SK-N-SH treated with all-trans-retinoic acid at 6 μM for 48 hours (cell line): ENCODE results near the gene KIF3B.

Source experiments
- ATAC-seq: fragments of 200-7000 bp; cut with Tn5 transposase; 3 replicates; pipeline ENCODE4 v1.9.1; 2020; ENCODE audit warnings: mild to moderate bottlenecking, moderate library complexity
- ARNTL ChIP-seq: fragments of 450-650 bp; formaldehyde crosslinking; IDR thresholded peaks from 2 replicates; pipeline ENCODE4 v1.5.0; 2020; ENCODE audit warnings: low read depth, mild to moderate bottlenecking, moderate library complexity, borderline replicate concordance
- BACH2 ChIP-seq: fragments of 250-450 bp; sonication (Bioruptor Pico); IDR thresholded peaks from 2 replicates; pipeline ENCODE4 v1.9.0; 2021; ENCODE audit warnings: mild to moderate bottlenecking, borderline replicate concordance
- CSDC2 ChIP-seq: fragments of 250-450 bp; sonication (Bioruptor Pico); IDR thresholded peaks from 2 replicates; pipeline ENCODE4 v1.5.0; 2020; ENCODE audit warnings: mild to moderate bottlenecking, moderate library complexity
- ESRRG ChIP-seq: fragments of 250-450 bp; sonication (Bioruptor Pico); IDR thresholded peaks from 2 replicates; pipeline ENCODE4 v1.6.1; 2021; ENCODE audit warnings: mild to moderate bottlenecking
- ISL1 ChIP-seq: fragments of 250-450 bp; sonication (Bioruptor Pico); IDR thresholded peaks from 2 replicates; pipeline ENCODE4 v2.1.2; 2022; ENCODE audit warnings: mild to moderate bottlenecking, moderate library complexity
- RARB ChIP-seq: fragments of 250-450 bp; sonication (Bioruptor Pico); IDR thresholded peaks from 2 replicates; pipeline ENCODE4 v1.8.0; 2021; ENCODE audit warnings: mild to moderate bottlenecking, moderate library complexity
- SNAI2 ChIP-seq: fragments of 250-450 bp; sonication (Bioruptor Pico); IDR thresholded peaks from 2 replicates; pipeline ENCODE4 v1.5.0; 2020; ENCODE audit warnings: mild to moderate bottlenecking, moderate library complexity
- TOX ChIP-seq: fragments of 250-450 bp; sonication (Bioruptor Pico); IDR thresholded peaks from 2 replicates; pipeline ENCODE4 v1.8.0; 2021; ENCODE audit warnings: mild to moderate bottlenecking, moderate library complexity, borderline replicate concordance
- TSHZ2 ChIP-seq: fragments of 250-450 bp; sonication (Bioruptor Pico); IDR thresholded peaks from 2 replicates; pipeline ENCODE4 v1.5.0; 2020; ENCODE audit warnings: mild to moderate bottlenecking, moderate library complexity
- ZC3H10 ChIP-seq: fragments of 250-450 bp; sonication (Bioruptor Pico); IDR thresholded peaks from 2 replicates; pipeline ENCODE4 v1.5.1; 2021; ENCODE audit warnings: mild to moderate bottlenecking, moderate library complexity
- ZFP3 ChIP-seq: fragments of 250-450 bp; sonication (Bioruptor Pico); IDR thresholded peaks from 2 replicates; pipeline ENCODE4 v1.5.0; 2020; ENCODE audit warnings: mild to moderate bottlenecking, moderate library complexity
- ZNF565 ChIP-seq: fragments of 450-650 bp; formaldehyde crosslinking; conservative IDR thresholded peaks from 2 replicates; pipeline ENCODE4 v1.5.0; 2020; ENCODE audit warnings: low read depth, mild to moderate bottlenecking, moderate library complexity
- ZNF70 ChIP-seq: fragments of 450-650 bp; formaldehyde crosslinking; IDR thresholded peaks from 2 replicates; pipeline ENCODE4 v1.5.0; 2020; ENCODE audit warnings: mild to moderate bottlenecking, moderate library complexity
- TF ChIP-seq, protein P1 (sequence below): fragments of 250-450 bp; sonication (Bioruptor Pico); IDR thresholded peaks from 2 replicates; pipeline ENCODE4 v1.8.0; 2020; ENCODE audit warnings: mild to moderate bottlenecking, moderate library complexity, borderline replicate concordance
- TF ChIP-seq, protein P2 (sequence below): fragments of 250-450 bp; sonication (Bioruptor Pico); IDR thresholded peaks from 2 replicates; pipeline ENCODE4 v1.5.1; 2021; ENCODE audit warnings: mild to moderate bottlenecking, moderate library complexity

The KIF3B gene

DNA sequence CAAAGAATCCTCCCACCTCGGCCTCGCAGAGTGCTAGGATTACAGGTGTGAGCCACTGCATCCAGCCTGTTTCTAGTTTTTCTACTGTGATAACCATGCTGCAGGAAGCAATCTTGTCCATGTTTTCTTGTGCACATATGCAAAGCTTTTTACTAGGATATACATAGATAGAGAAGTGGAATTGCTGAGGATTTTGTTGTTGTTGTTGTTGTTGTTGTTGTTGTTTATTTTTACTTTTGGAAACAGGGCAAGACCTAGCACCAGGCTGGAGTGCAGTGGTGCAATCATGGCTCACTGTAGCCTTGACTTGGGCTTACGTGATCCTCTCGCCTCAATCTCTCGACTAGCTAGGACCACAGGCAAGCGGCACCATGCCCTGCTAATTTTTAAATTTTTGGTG, 23.2 kb downstream of the KIF3B start:
- no peak for TF ChIP-seq ZNF70 (CRISPR knock-in tag)
- TF ChIP-seq ZFP3 (CRISPR knock-in tag), result no peak
- TF ChIP-seq SNAI2 (CRISPR knock-in tag), result no peak
- TF ChIP-seq, protein P1, sequence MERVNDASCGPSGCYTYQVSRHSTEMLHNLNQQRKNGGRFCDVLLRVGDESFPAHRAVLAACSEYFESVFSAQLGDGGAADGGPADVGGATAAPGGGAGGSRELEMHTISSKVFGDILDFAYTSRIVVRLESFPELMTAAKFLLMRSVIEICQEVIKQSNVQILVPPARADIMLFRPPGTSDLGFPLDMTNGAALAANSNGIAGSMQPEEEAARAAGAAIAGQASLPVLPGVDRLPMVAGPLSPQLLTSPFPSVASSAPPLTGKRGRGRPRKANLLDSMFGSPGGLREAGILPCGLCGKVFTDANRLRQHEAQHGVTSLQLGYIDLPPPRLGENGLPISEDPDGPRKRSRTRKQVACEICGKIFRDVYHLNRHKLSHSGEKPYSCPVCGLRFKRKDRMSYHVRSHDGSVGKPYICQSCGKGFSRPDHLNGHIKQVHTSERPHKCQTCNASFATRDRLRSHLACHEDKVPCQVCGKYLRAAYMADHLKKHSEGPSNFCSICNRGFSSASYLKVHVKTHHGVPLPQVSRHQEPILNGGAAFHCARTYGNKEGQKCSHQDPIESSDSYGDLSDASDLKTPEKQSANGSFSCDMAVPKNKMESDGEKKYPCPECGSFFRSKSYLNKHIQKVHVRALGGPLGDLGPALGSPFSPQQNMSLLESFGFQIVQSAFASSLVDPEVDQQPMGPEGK (CRISPR knock-in tag), result no peak
- no peak for TF ChIP-seq ZC3H10 (CRISPR knock-in tag)
- no peak for TF ChIP-seq RARB
- TF ChIP-seq, protein P2, sequence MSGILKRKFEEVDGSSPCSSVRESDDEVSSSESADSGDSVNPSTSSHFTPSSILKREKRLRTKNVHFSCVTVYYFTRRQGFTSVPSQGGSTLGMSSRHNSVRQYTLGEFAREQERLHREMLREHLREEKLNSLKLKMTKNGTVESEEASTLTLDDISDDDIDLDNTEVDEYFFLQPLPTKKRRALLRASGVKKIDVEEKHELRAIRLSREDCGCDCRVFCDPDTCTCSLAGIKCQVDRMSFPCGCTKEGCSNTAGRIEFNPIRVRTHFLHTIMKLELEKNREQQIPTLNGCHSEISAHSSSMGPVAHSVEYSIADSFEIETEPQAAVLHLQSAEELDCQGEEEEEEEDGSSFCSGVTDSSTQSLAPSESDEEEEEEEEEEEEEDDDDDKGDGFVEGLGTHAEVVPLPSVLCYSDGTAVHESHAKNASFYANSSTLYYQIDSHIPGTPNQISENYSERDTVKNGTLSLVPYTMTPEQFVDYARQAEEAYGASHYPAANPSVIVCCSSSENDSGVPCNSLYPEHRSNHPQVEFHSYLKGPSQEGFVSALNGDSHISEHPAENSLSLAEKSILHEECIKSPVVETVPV (CRISPR knock-in tag), result no peak
- TF ChIP-seq CSDC2, result no peak
- TF ChIP-seq ZNF565 (CRISPR knock-in tag), result no peak
- ATAC-seq, result no peak

GRCh38 chr20:32301719-32302506, 24.5 kb downstream of the KIF3B start:
- peak; percentile 82 for ATAC-seq
- peak; percentile 89 for TF ChIP-seq ISL1 (CRISPR knock-in tag)
- TF ChIP-seq BACH2 (CRISPR knock-in tag), result no peak
- no peak for TF ChIP-seq ZFP3 (CRISPR knock-in tag)
- TF ChIP-seq ZC3H10 (CRISPR knock-in tag), result peak; percentile 38; the same call in 1 of the 2 replicates
- no peak for TF ChIP-seq ZNF70 (CRISPR knock-in tag)
- no peak for TF ChIP-seq RARB
- TF ChIP-seq, protein P2 (CRISPR knock-in tag), result no peak

DNA sequence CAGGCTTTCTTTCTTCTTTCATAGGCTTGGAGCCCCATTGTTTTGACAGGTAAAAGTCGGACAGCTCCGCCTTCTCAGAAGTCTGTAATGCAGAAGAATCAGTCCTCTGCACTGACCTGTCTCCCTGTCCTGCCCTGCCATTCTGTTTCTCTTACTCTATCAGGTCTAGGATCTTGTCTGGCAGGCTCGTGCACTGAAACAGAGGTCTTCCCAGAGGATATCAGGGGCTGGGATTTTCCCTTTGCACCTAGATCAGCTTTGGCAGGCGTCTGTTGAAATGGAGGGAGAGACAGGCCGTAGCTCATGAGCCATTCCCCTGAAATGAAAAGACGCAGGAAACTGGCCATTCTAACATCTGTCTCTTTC, 25.0 kb downstream of the KIF3B start:
- ATAC-seq, result peak; percentile 84
- TF ChIP-seq ZC3H10 (CRISPR knock-in tag) (no peak), ZNF565 (CRISPR knock-in tag) (no peak), TSHZ2 (peak; percentile 71; the same call in 1 of the 2 replicates), ZFP3 (CRISPR knock-in tag) (peak; percentile 58; the same call in 1 of the 2 replicates)

DNA sequence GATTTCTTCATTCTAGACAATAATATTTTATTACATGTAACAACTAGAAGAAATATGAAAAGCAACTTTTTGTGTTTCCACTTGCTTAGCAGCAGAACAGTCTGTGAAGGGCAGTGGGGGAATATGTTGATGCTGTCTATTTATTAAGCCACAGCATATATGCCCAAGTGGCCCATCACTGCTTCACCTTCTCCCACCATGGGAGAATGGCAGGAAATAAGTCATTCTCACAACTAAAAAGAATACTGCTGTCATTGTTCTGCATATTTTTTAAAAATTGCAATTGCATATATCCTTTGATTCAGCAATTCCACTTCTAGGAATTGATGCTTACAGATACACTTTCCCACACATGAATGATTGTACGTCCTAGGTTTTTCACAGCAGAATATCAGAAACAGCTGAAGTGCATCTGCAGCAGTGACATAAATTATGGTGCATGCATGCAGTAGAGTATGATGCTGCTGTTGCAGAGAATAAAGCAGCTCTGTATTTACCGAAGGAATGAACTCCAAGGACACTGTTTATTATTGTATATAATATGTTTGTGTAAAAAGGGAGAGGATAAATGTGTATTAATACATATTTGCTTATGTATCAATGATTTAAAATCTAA, 26.8 kb downstream of the KIF3B start:
- TF ChIP-seq ARNTL, result no peak
- no peak for TF ChIP-seq TOX
- TF ChIP-seq ZC3H10 (CRISPR knock-in tag), result no peak
- TF ChIP-seq RARB, result no peak
- TF ChIP-seq ISL1 (CRISPR knock-in tag), result no peak
- TF ChIP-seq ESRRG (CRISPR knock-in tag), result no peak
- TF ChIP-seq SNAI2 (CRISPR knock-in tag), result no peak
- no peak for TF ChIP-seq CSDC2
- TF ChIP-seq, protein P1 (CRISPR knock-in tag), result no peak
- ATAC-seq, result no peak
